Mucosa of descending colon (tissue), 3 donors: Measurements from ENCODE around the gene WIPF2. TPM values are rescaled to one million over a fixed set of nuclear protein-coding genes. Genes with fewer than 3 reads are reported as not detected.
A peak's percentile ranks its signal among the peaks of the same experiment; 100 is the strongest.

Experiments used
- ATAC-seq: fragments of 200-7000 bp; cut with Tn5 transposase; one replicate; pipeline ENCODE4 v1.9.1; 2020; ENCODE audit warnings: mild to moderate bottlenecking, moderate library complexity
- DNase-seq, 3 donors: peaks; one replicate each; pipeline ENCODE4 v3.0.0-alpha.2; 2020
- H3K36me3 ChIP-seq: fragments of 200-600 bp; one replicate; pipeline ENCODE4 v1.8.0; 2021; ENCODE audit warnings: low read depth, mild to moderate bottlenecking
- H3K4me1 ChIP-seq: fragments of 200-600 bp; one replicate; pipeline ENCODE4 v1.8.0; 2021; ENCODE audit warnings: low read depth, mild to moderate bottlenecking
- H3K4me3 ChIP-seq: fragments of 200-600 bp; one replicate; pipeline ENCODE4 v1.8.0; 2021; ENCODE audit warnings: mild to moderate bottlenecking
- H3K9me3 ChIP-seq: fragments of 200-600 bp; one replicate; pipeline ENCODE4 v1.8.0; 2021; ENCODE audit warnings: mild to moderate bottlenecking
- CTCF ChIP-seq: fragments of 200-600 bp; IDR thresholded peaks from one replicate; pipeline ENCODE4 v1.8.0; 2022; ENCODE audit warnings: antibody characterized with exemption, mild to moderate bottlenecking
- intact Hi-C, 2 donors: fragments of 100-400 bp; cut with DNase I in 1 of 2; cut with micrococcal nuclease in 1 of 2; formaldehyde crosslinking; loops; one replicate each; pipeline versions ENCODE4 v1.11.0 to v1.11.1; 2022; cut with DNase I, micrococcal nuclease
- total RNA-seq, 3 donors: library from RNA; stranded (reverse); fragmentation: NEBNext Ultra II Directional in 2 of 3; extraction: Animal tissue kit (Norgen Biotek cat#: 25700) in 2 of 3; gene quantifications; one replicate each; pipeline versions ENCODE4 v1.2.1 to v1.2.4, GENCODE V29; 2021 to 2023
- donor health status: DM: no; HTN: no; CAD: no; lungs with moderate emphysema.
- donor health status: DM: no; HTN: no; CAD: no.
- donor health status: DM: no; HTN: yes; CAD: no.

The WIPF2 gene
- total RNA-seq, 3 donors from 2014 or later = 41.4 to 56.2 (median 42.8) TPM

- Histone ChIP-seq H3K36me3 (no peaks in the 10 kb centered on the region), H3K9me3 (no peaks in the 10 kb centered on the region), H3K4me3 (no peak overlapping the region), H3K4me1 (peaks cover 17% of the 10 kb centered on the region)
- ATAC-seq (no peak), DNase-seq (no peak)
- no peak for TF ChIP-seq CTCF
- intact Hi-C loops = loop anchor here in 1 of 2 donors (10.0 kb wide), 1 partner anchor 140 kb away; no protein-coding TSS in a partner anchor
Observed at GRCh38 chr17:40174514-40174913, 44.6 kb upstream of the WIPF2 start.

GRCh38 chr17:40175928-40176753, 43.0 kb upstream of the WIPF2 start:
- TF ChIP-seq CTCF = no peak
- DNase-seq (peak; percentile 81 to 91 (median 86)), ATAC-seq (peak; percentile 74)
- Histone ChIP-seq H3K9me3 (no peaks in the 10 kb centered on the region), H3K36me3 (no peaks in the 10 kb centered on the region), H3K4me3 (no peak overlapping the region), H3K4me1 (peaks cover 20% of the 10 kb centered on the region)
- intact Hi-C loops = loop anchor here in 1 of 2 donors (10.0 kb wide), 1 partner anchor 141 kb away; no protein-coding TSS in a partner anchor

GRCh38 chr17:40176754-40177110, 42.4 kb upstream of the WIPF2 start:
- H3K4me1 ChIP-seq = peaks cover 26% of the 10 kb centered on the region
- H3K36me3 ChIP-seq = no peaks in the 10 kb centered on the region
- intact Hi-C loops = loop anchor here in 1 of 2 donors (10.0 kb wide), 1 partner anchor 142 kb away; no protein-coding TSS in a partner anchor
- DNase-seq (peak; percentile 69 to 81 (median 73)), ATAC-seq (peak; percentile 45)
- no peak for TF ChIP-seq CTCF
- no peak overlapping the region for H3K4me3 ChIP-seq
- no peaks in the 10 kb centered on the region for H3K9me3 ChIP-seq

GRCh38 chr17:40177275-40177874, 41.7 kb upstream of the WIPF2 start, which contains the start of gene RAPGEFL1:
RAPGEFL1 (plus strand) TSS chr17:40177470; CDS start chr17:40177862, 392 bp downstream.
- peak within 1 kb of the TSS; percentile 68 for H3K4me3 ChIP-seq
- H3K36me3 ChIP-seq = no peaks in the 10 kb centered on the region
- peaks cover 29% of the 10 kb centered on the region for H3K4me1 ChIP-seq
- intact Hi-C loops = loop anchor here in 1 of 2 donors (10.0 kb wide), 1 partner anchor 143 kb away; no protein-coding TSS in a partner anchor
- DNase-seq (peak; percentile 91 to 93 (median 93)), ATAC-seq (peak; percentile 68)
- TF ChIP-seq CTCF = no peak
- H3K9me3 ChIP-seq = no peaks in the 10 kb centered on the region

GRCh38 chr17:40178021-40178601, 41.0 kb upstream of the WIPF2 start:
- ATAC-seq (no peak), DNase-seq (peak; percentile 44 to 66 (median 63))
- Histone ChIP-seq H3K4me1 (peaks cover 32% of the 10 kb centered on the region), H3K36me3 (no peaks in the 10 kb centered on the region), H3K4me3 (peak overlapping the region; percentile 68), H3K9me3 (no peaks in the 10 kb centered on the region)
- no peak for TF ChIP-seq CTCF
- intact Hi-C loops = loop anchor here in 1 of 2 donors (10.0 kb wide), 1 partner anchor 143 kb away; no protein-coding TSS in a partner anchor
